ENCODE measurements around the gene TMEM236.
"Not testable (repeated sequence)": the region's sequence is repeated elsewhere in the genome, so short reads cannot be mapped to it uniquely, and the experiment has no call there.

Gene TMEM236

GRCh38 chr10:17751781-17752445, at the start of gene TMEM236:
TMEM236 (plus strand) TSS chr10:17752201; CDS start chr10:17752296, 95 bp downstream.
- no peak for DNase-seq

GRCh38 chr10:17703706-17704105, 48.3 kb upstream of the TMEM236 start:
- DNase-seq, result no peak

GRCh38 chr10:17708821-17709220, 43.2 kb upstream of the TMEM236 start:
- DNase-seq, result no peak

- DNase-seq, result no peak
These were observed 42.5 kb upstream of the TMEM236 start for GRCh38 chr10:17709492-17709891.

GRCh38 chr10:17710181-17710580, 41.8 kb upstream of the TMEM236 start:
- no peak for DNase-seq

GRCh38 chr10:17712053-17712452, 39.9 kb upstream of the TMEM236 start:
- DNase-seq, result no peak

GRCh38 chr10:17712717-17713471, 39.1 kb upstream of the TMEM236 start:
- peak in 1 of 2 donors; percentile 2 for DNase-seq

- no peak for DNase-seq
These were observed 38.2 kb upstream of the TMEM236 start for GRCh38 chr10:17713758-17714157.

GRCh38 chr10:17716161-17716560, 35.8 kb upstream of the TMEM236 start:
- no peak for DNase-seq

GRCh38 chr10:17722317-17723014, 29.5 kb upstream of the TMEM236 start:
- not testable (repeated sequence) for DNase-seq

GRCh38 chr10:17725703-17726102, 26.3 kb upstream of the TMEM236 start:
- DNase-seq, result no peak

- no peak for DNase-seq
These were observed 22.4 kb upstream of the TMEM236 start for GRCh38 chr10:17729630-17730029.

- DNase-seq, result no peak
These were observed 21.3 kb upstream of the TMEM236 start for GRCh38 chr10:17730667-17731066.

GRCh38 chr10:17731331-17732020, 20.5 kb upstream of the TMEM236 start:
- DNase-seq, result no peak

GRCh38 chr10:17733620-17734019, 18.4 kb upstream of the TMEM236 start:
- DNase-seq, result no peak

- no peak for DNase-seq
These were observed 17.4 kb upstream of the TMEM236 start for GRCh38 chr10:17734432-17735080.

- DNase-seq, result no peak
These were observed 16.6 kb upstream of the TMEM236 start for GRCh38 chr10:17735166-17735941.

- DNase-seq, result no peak
These were observed 15.8 kb upstream of the TMEM236 start for GRCh38 chr10:17736223-17736622.

GRCh38 chr10:17737027-17737965, 14.7 kb upstream of the TMEM236 start:
- peak; percentile 10 to 41 for DNase-seq

GRCh38 chr10:17740668-17741067, 11.3 kb upstream of the TMEM236 start:
- DNase-seq, result no peak

- peak in 1 of 2 donors; percentile 10 for DNase-seq
These were observed 9.1 kb upstream of the TMEM236 start for GRCh38 chr10:17742918-17743317.

All from hippocampal formation (tissue), 2 donors.